K562 (cell line): ENCODE data around the gene SRRT.

Experiments used
- CBX3 ChIP-seq, 2 experiments: IDR thresholded peaks; 1 replicate in 1 of 2; 2 replicates in 1 of 2; pipeline ENCODE4 v1.6.1; 2012; ENCODE audit warnings: inconsistent platforms in 2 of 2, low read length in 2 of 2, borderline replicate concordance in 1 of 2, control low read depth in 1 of 2
- DPF2 ChIP-seq: fragments of 450-650 bp; IDR thresholded peaks from 2 replicates; pipeline ENCODE4 v1.6.1; 2016
- EGR1 ChIP-seq: fragments of 450-650 bp; conservative IDR thresholded peaks from 2 replicates; pipeline ENCODE4 v1.6.1; 2017; ENCODE audit warnings: mild to moderate bottlenecking
- HDAC2 ChIP-seq: fragments of 450-650 bp; IDR thresholded peaks from 2 replicates; pipeline ENCODE4 v1.6.1; 2016; ENCODE audit warnings: mild to moderate bottlenecking
- KDM1A ChIP-seq, 2 experiments: fragments of 450-650 bp; IDR thresholded peaks; 2 replicates each; pipeline ENCODE4 v1.6.1; 2016; ENCODE audit warnings: mild to moderate bottlenecking in 2 of 2
- MYNN ChIP-seq, 2 experiments: sonication (generic); formaldehyde crosslinking in 1 of 2; IDR thresholded peaks; 2 replicates each; pipeline versions ENCODE4 v1.5.0 to v1.6.1; 2016 to 2020; ENCODE audit warnings: antibody characterized with exemption in 1 of 2, missing genetic modification reagents in 1 of 2
- WHSC1 ChIP-seq: IDR thresholded peaks from one replicate; pipeline ENCODE4 v1.6.1; 2012; ENCODE audit warnings: low read length, control low read depth, inconsistent platforms
- XRCC5 ChIP-seq: fragments of 200-400 bp; formaldehyde crosslinking; IDR thresholded peaks from 2 replicates; pipeline ENCODE4 v1.6.1; 2017; ENCODE audit warnings: low read depth, mild to moderate bottlenecking, low read length
- YY1 ChIP-seq, 3 experiments: IDR thresholded peaks; 2 replicates each; pipeline ENCODE4 v1.6.1; 2011; ENCODE audit warnings: low read length in 2 of 3, mild to moderate bottlenecking in 2 of 3, moderate library complexity in 2 of 3, borderline replicate concordance in 1 of 3, control low read depth in 1 of 3, low read depth in 1 of 3; ENCODE audit not compliant: insufficient read depth in 3 of 3, insufficient replicate concordance in 2 of 3, control insufficient read depth in 1 of 3, insufficient read length in 1 of 3; ENCODE audit errors: extremely low read depth in 1 of 3
- ZNF263 ChIP-seq: sonication (generic); formaldehyde crosslinking; IDR thresholded peaks from 2 replicates; pipeline ENCODE4 v1.8.0; 2022; ENCODE audit warnings: mild to moderate bottlenecking, missing genetic modification reagents, borderline replicate concordance
- TF ChIP-seq, protein P1 (sequence below): sonication (generic); formaldehyde crosslinking; IDR thresholded peaks from 2 replicates; pipeline ENCODE4 v1.5.0; 2020; ENCODE audit warnings: missing genetic modification reagents
- TF ChIP-seq, protein P2 (sequence below): fragments of 250-450 bp; sonication (Bioruptor Pico); IDR thresholded peaks from 2 replicates; pipeline ENCODE4 v1.5.0; 2021
- TF ChIP-seq, protein P3 (sequence below), 3 experiments: IDR thresholded peaks in 2 of 3; conservative IDR thresholded peaks in 1 of 3; 2 replicates each; pipeline ENCODE4 v1.5.1; 2011 to 2012; ENCODE audit warnings: low read length in 3 of 3, mild to moderate bottlenecking in 3 of 3, control low read depth in 2 of 3, improper control_type of control experiment in 1 of 3, inconsistent platforms in 1 of 3, low read depth in 1 of 3, mixed read lengths in 1 of 3, moderate library complexity in 1 of 3; ENCODE audit not compliant: insufficient read depth in 2 of 3

DNA sequence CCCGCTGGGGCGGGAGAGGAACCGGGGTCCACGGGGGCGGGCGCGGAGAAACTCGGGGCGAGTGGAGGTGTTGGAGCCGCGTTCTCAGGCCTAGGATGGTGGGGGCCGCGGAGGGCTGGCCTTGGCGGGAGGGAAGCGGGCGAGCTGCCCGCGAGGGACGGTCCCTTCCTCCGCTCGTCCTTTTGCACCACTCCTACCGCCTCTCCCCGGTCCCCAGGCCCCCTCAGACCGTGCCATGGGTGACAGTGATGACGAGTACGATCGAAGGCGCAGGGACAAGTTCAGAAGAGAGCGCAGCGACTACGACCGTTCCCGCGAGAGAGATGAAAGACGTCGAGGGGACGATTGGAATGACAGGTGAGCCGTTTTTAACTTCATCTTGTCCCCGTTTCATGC is 451 bp downstream of the SRRT start:
- no peak for TF ChIP-seq MYNN (IDR thresholded peaks at IDR 0.05)
- TF ChIP-seq MYNN (CRISPR knock-in tag; IDR thresholded peaks at IDR 0.05) = peak; percentile 26; the same call in 1 of the 2 replicates
- TF ChIP-seq DPF2 = no peak
- TF ChIP-seq CBX3 (IDR thresholded peaks at IDR 0.05; ENCODE audit: borderline replicate concordance in 1 of 2, low read length in 2 of 2) = no peak
- no peak for TF ChIP-seq ZNF263 (CRISPR knock-in tag)
- TF ChIP-seq WHSC1 = no peak
- TF ChIP-seq, protein P1, sequence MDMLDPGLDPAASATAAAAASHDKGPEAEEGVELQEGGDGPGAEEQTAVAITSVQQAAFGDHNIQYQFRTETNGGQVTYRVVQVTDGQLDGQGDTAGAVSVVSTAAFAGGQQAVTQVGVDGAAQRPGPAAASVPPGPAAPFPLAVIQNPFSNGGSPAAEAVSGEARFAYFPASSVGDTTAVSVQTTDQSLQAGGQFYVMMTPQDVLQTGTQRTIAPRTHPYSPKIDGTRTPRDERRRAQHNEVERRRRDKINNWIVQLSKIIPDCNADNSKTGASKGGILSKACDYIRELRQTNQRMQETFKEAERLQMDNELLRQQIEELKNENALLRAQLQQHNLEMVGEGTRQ (CRISPR knock-in tag) = no peak
- TF ChIP-seq YY1 (IDR thresholded peaks at IDR 0.05; ENCODE audit: borderline replicate concordance in 1 of 3, control insufficient read depth in 1 of 3, extremely low read depth in 1 of 3, insufficient read depth in 3 of 3, insufficient read length in 1 of 3, insufficient replicate concordance in 2 of 3, low read depth in 1 of 3, low read length in 2 of 3) = peak in 1 of 3 experiments; percentile 20
- TF ChIP-seq, protein P2, sequence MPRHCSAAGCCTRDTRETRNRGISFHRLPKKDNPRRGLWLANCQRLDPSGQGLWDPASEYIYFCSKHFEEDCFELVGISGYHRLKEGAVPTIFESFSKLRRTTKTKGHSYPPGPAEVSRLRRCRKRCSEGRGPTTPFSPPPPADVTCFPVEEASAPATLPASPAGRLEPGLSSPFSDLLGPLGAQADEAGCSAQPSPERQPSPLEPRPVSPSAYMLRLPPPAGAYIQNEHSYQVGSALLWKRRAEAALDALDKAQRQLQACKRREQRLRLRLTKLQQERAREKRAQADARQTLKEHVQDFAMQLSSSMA (CRISPR knock-in tag) = no peak
- TF ChIP-seq, protein P3, sequence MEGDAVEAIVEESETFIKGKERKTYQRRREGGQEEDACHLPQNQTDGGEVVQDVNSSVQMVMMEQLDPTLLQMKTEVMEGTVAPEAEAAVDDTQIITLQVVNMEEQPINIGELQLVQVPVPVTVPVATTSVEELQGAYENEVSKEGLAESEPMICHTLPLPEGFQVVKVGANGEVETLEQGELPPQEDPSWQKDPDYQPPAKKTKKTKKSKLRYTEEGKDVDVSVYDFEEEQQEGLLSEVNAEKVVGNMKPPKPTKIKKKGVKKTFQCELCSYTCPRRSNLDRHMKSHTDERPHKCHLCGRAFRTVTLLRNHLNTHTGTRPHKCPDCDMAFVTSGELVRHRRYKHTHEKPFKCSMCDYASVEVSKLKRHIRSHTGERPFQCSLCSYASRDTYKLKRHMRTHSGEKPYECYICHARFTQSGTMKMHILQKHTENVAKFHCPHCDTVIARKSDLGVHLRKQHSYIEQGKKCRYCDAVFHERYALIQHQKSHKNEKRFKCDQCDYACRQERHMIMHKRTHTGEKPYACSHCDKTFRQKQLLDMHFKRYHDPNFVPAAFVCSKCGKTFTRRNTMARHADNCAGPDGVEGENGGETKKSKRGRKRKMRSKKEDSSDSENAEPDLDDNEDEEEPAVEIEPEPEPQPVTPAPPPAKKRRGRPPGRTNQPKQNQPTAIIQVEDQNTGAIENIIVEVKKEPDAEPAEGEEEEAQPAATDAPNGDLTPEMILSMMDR (IDR thresholded peaks at IDR 0.05 in 2 of 3, conservative IDR thresholded peaks at IDR 0.05 in 1 of 3; ENCODE audit: insufficient read depth in 2 of 3, low read depth in 1 of 3, low read length in 3 of 3) = no peak
- no peak for TF ChIP-seq HDAC2
- no peak for TF ChIP-seq XRCC5
- no peak for TF ChIP-seq EGR1
- TF ChIP-seq KDM1A (IDR thresholded peaks at IDR 0.05) = no peak
